Smooth muscle cell (in vitro differentiated cells): ENCODE results near the gene C21orf58. TPM values are rescaled to one million over a fixed set of nuclear protein-coding genes. Genes with fewer than 3 reads are reported as not detected.
"Not testable (repeated sequence)": the region's sequence is repeated elsewhere in the genome, so short reads cannot be mapped to it uniquely, and the experiment has no call there.

Experiments
- DNase-seq: peaks from one replicate; lab custom pipeline; 2025; ENCODE audit not compliant: unreplicated experiment; lab: John Stamatoyannopoulos, UW
- H2AFZ ChIP-seq: fragments of 200-600 bp; sonication (generic); 2 replicates; pipeline ENCODE4 v1.6.0; 2016; ENCODE audit warnings: antibody characterized with exemption, low read depth, mild to moderate bottlenecking
- H3F3A ChIP-seq: fragments of 200-600 bp; sonication (generic); 2 replicates; pipeline ENCODE4 v1.6.0; 2017; ENCODE audit warnings: antibody characterized with exemption, low read depth
- H3K27ac ChIP-seq: fragments of 200-600 bp; sonication (generic); 2 replicates; pipeline ENCODE4 v1.5.1; 2016; ENCODE audit warnings: low read depth, mild to moderate bottlenecking
- H3K27me3 ChIP-seq: fragments of 200-600 bp; sonication (generic); 2 replicates; pipeline ENCODE4 v1.6.1; 2016; ENCODE audit warnings: low read depth, mild to moderate bottlenecking
- H3K36me3 ChIP-seq: fragments of 200-600 bp; sonication (generic); 2 replicates; pipeline ENCODE4 v1.5.1; 2016; ENCODE audit warnings: low read depth
- H3K4me1 ChIP-seq: fragments of 200-600 bp; sonication (generic); 2 replicates; pipeline ENCODE4 v1.5.1; 2016; ENCODE audit warnings: low read depth
- H3K4me2 ChIP-seq: fragments of 200-600 bp; sonication (generic); 2 replicates; pipeline ENCODE4 v1.6.0; 2016; ENCODE audit warnings: mild to moderate bottlenecking
- H3K4me3 ChIP-seq: fragments of 200-600 bp; sonication (generic); 2 replicates; pipeline ENCODE4 v1.5.1; 2016; ENCODE audit warnings: mild to moderate bottlenecking
- H3K79me2 ChIP-seq: fragments of 200-600 bp; sonication (generic); 2 replicates; pipeline ENCODE4 v1.6.0; 2016; ENCODE audit warnings: low read depth, mild to moderate bottlenecking
- H3K9ac ChIP-seq: fragments of 200-600 bp; sonication (generic); 2 replicates; pipeline ENCODE4 v1.6.0; 2016; ENCODE audit warnings: low read depth
- H3K9me3 ChIP-seq: fragments of 200-600 bp; sonication (generic); replicated peaks from 2 replicates; pipeline ENCODE4 v1.5.1; 2016; ENCODE audit warnings: low read depth
- H4K20me1 ChIP-seq: fragments of 200-600 bp; sonication (generic); 2 replicates; pipeline ENCODE4 v1.6.0; 2016; ENCODE audit warnings: low read depth
- WGBS: methylation state at CpG from one replicate; pipeline ENCODE4 v1.1.7; 2016; ENCODE audit warnings: low lambda C conversion rate; 5-methylcytosine and 5-hydroxymethylcytosine counted together
- polyA plus RNA-seq: library from polyadenylated mRNA; unstranded; fragments of >200 nt; fragmentation: Nextera tagmentation; extraction: Ambion mirVana; gene quantifications from 2 replicates; pipeline ENCODE4 v1.2.1, GENCODE V29; 2016
- total RNA-seq: library from RNA; depleted of rRNA; stranded (reverse); fragments of >200 nt; gene quantifications from 2 replicates; pipeline ENCODE4 v1.2.3, GENCODE V29; 2014
- TF ChIP-seq, protein P1 (sequence below): fragments of 200-600 bp; sonication (generic); IDR thresholded peaks from 2 replicates; pipeline ENCODE4 v1.5.1; 2017; ENCODE audit warnings: borderline replicate concordance, mild to moderate bottlenecking, antibody characterized with exemption; ENCODE audit not compliant: insufficient read depth, poor library complexity, severe bottlenecking

Gene C21orf58
- total and polyA plus RNA-seq, 2 experiments from 2014 or later = 3.9 to 4.5 TPM

GRCh38 chr21:46312949-46313348 lies 10.7 kb downstream of the C21orf58 start:
- Histone ChIP-seq H3K4me3 (no peak overlapping the region), H3F3A (no peaks in the 10 kb centered on the region), H3K36me3 (no peaks in the 10 kb centered on the region), H3K4me1 (no peaks in the 10 kb centered on the region), H3K4me2 (no peak overlapping the region), H3K27ac (no peak overlapping the region), H3K9me3 (no peaks in the 10 kb centered on the region), H2AFZ (no peak overlapping the region), H4K20me1 (no peaks in the 10 kb centered on the region), H3K9ac (no peak overlapping the region), H3K79me2 (no peaks in the 10 kb centered on the region), H3K27me3 (no peaks in the 10 kb centered on the region)
- no peak for DNase-seq
- over 99% methylated on average over 5 of the region's 5 CpGs for WGBS
- TF ChIP-seq, protein P1, sequence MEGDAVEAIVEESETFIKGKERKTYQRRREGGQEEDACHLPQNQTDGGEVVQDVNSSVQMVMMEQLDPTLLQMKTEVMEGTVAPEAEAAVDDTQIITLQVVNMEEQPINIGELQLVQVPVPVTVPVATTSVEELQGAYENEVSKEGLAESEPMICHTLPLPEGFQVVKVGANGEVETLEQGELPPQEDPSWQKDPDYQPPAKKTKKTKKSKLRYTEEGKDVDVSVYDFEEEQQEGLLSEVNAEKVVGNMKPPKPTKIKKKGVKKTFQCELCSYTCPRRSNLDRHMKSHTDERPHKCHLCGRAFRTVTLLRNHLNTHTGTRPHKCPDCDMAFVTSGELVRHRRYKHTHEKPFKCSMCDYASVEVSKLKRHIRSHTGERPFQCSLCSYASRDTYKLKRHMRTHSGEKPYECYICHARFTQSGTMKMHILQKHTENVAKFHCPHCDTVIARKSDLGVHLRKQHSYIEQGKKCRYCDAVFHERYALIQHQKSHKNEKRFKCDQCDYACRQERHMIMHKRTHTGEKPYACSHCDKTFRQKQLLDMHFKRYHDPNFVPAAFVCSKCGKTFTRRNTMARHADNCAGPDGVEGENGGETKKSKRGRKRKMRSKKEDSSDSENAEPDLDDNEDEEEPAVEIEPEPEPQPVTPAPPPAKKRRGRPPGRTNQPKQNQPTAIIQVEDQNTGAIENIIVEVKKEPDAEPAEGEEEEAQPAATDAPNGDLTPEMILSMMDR = no peak

DNA sequence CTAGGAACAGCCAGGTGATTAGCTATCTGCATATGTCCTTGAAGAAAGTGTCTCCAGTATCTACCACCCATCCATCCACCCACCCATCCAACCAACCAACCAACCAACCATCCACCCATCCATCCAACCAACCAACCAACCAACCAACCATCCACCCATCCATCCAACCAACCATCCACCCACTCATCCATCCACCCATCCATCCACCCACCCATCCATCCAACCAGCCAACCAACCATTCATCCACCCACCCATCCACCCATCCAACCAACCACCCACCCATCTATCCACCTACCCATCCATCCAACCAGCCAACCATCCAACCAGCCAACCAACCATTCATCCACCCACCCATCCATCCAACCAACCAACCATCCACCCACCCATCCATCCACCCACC lies 12.1 kb downstream of the C21orf58 start:
- H3K4me3 ChIP-seq = no peak overlapping the region
- no peak for DNase-seq
- H3F3A ChIP-seq = no peaks in the 10 kb centered on the region
- H3K79me2 ChIP-seq = no peaks in the 10 kb centered on the region
- H3K4me1 ChIP-seq = no peaks in the 10 kb centered on the region
- no peak overlapping the region for H3K4me2 ChIP-seq
- H2AFZ ChIP-seq = no peak overlapping the region
- no peak overlapping the region for H3K9ac ChIP-seq
- H3K27ac ChIP-seq = no peak overlapping the region
- no peaks in the 10 kb centered on the region for H4K20me1 ChIP-seq
- TF ChIP-seq, protein P1 = no peak
- no peaks in the 10 kb centered on the region for H3K27me3 ChIP-seq
- H3K36me3 ChIP-seq = no peaks in the 10 kb centered on the region
- no peaks in the 10 kb centered on the region for H3K9me3 ChIP-seq

DNA sequence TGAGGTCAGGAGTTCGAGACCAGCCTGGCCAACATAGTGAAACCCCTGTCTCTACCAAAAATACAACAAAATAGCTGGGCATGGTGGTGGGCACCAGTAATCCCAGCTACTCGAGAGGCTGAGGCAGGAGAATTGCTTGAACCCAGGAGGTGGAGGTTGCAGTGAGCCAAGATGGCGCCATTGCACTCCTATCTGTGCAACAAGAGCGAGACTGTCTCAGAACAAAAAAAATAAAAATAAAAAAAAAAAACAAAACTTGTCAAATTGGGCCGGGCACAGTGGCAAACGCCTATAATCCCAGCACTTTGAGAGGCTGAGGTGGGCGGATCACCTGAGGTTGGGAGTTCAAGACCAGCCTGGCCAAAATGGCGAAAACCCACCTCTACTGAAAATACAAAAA lies 13.4 kb downstream of the C21orf58 start:
- not testable (repeated sequence) for DNase-seq, H3K4me3 ChIP-seq, H3K4me1 ChIP-seq, H2AFZ ChIP-seq, H3K27me3 ChIP-seq, H3F3A ChIP-seq, H3K9ac ChIP-seq, H4K20me1 ChIP-seq, H3K36me3 ChIP-seq, H3K9me3 ChIP-seq, H3K4me2 ChIP-seq, H3K27ac ChIP-seq, H3K79me2 ChIP-seq
- WGBS = 98% methylated on average over 8 of the region's 8 CpGs

- Histone ChIP-seq H3K27ac (no peak overlapping the region), H3K9me3 (no peaks in the 10 kb centered on the region), H2AFZ (no peak overlapping the region), H3K4me3 (no peak overlapping the region), H3K9ac (no peak overlapping the region), H3K4me2 (no peak overlapping the region), H4K20me1 (no peaks in the 10 kb centered on the region), H3K36me3 (no peaks in the 10 kb centered on the region), H3K79me2 (no peaks in the 10 kb centered on the region), H3F3A (no peaks in the 10 kb centered on the region), H3K4me1 (no peaks in the 10 kb centered on the region), H3K27me3 (no peaks in the 10 kb centered on the region)
- 91% methylated on average over 2 of the region's 2 CpGs for WGBS
- DNase-seq = no peak
- TF ChIP-seq, protein P1 = no peak
These were observed 15.2 kb downstream of the C21orf58 start for GRCh38 chr21:46308431-46308830.
